GM18868 (cell line): Measurements from ENCODE around the gene WNT3.
"Not testable (repeated sequence)": the region's sequence is repeated elsewhere in the genome, so short reads cannot be mapped to it uniquely, and the experiment has no call there.

ENCODE experiments used
- ATAC-seq: cut with Tn5 transposase; IDR thresholded peaks from one replicate; pipeline ENCODE4 v1.9.1; 2021; ENCODE audit warnings: mild to moderate bottlenecking, moderate library complexity; ENCODE audit not compliant: unreplicated experiment

Gene WNT3, protein sequence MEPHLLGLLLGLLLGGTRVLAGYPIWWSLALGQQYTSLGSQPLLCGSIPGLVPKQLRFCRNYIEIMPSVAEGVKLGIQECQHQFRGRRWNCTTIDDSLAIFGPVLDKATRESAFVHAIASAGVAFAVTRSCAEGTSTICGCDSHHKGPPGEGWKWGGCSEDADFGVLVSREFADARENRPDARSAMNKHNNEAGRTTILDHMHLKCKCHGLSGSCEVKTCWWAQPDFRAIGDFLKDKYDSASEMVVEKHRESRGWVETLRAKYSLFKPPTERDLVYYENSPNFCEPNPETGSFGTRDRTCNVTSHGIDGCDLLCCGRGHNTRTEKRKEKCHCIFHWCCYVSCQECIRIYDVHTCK

DNA sequence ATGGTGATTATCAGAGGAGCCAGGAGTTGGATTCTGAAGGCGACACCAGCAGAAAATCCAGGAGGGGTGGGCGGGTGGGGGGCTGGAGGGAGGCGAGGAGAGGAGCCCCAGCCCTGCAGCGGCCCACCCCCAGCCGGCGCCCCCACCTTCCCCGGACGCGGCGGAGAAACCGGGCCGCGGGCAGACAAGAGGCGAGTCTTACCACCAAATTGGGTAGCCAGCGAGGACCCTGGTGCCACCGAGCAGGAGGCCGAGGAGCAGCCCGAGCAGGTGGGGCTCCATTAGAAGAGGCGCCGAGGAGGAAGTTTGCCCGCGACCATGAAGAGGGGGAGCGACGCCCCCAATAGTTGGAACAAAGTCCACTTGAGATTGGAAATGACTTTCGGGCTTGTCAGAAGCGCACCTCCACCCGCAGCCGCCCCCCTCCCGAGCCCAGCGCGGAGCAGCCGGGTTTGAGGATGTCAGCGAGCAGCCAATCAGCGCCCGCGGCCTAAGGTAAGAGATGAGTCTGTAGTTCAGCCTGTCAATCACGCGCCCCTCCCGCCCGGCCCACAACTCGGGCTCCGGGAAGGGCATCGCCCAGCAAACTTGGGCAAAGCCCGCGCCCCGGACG is at the start of gene WNT3:
Gene WNT3 (minus strand): TSS at position 377 of the 613 bp plus-strand sequence. CDS start 95 bp downstream, at position 282.
- no peak for ATAC-seq

DNA sequence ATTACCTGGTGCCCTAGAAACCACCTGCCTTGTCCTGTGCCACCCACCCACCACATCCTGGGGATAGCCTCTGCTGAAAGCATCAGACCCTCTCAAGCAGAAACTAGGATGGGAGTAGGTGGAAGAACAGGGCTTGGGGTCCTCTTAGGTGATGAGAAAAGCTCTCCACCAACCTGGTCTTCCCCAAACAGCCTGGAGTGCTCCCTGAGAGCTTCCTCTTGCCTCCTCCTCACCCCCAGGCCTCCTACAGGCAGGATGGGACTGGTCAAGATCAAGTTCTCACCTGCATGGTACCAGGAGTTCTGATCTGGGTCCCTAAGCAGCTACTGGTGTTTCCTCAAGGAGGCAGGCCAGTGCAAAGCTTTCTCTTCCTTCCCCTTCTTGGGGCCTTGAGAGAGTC is 48.3 kb upstream of the WNT3 start:
- ATAC-seq, result no peak

DNA sequence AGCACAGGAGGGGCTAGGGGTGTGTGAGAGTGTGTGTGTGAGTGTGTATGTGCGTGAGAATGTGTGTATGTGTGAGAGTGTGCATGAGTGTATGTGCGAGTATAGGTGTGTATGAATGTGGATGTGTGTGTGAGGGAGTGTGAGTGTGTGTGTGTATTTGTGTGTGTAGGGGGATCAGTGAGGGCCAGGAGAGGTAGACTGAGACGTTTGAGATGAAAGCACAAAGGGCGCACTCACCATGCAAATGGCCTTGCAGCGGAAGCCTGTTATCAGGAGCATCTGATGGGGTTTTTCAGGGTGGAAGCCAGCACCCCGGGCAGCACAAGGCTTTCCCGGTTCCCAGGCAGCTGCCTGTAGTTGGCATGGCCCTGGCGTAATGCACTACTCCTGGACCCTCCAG is 47.8 kb upstream of the WNT3 start:
- ATAC-seq, result no peak

DNA sequence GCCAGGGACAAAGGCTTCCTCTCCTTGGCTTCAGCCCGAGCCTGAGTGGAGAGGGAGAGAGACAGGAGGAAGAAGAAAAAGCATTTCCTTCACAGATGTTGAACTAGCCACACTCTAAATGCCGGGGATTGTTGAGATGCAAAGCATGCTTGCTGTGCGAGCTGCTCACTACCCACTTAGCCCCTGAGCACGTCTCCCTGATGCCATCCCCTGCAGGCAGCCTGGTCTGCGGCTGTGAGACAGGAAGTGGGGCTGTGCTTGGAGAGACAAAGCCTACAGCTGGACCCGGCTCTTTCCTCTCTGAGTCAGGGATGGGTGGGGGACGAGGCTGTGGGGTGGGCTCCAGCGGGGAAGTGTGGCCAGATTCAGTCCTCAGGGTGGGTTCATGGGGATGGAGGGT is 46.6 kb upstream of the WNT3 start:
- no peak for ATAC-seq

DNA sequence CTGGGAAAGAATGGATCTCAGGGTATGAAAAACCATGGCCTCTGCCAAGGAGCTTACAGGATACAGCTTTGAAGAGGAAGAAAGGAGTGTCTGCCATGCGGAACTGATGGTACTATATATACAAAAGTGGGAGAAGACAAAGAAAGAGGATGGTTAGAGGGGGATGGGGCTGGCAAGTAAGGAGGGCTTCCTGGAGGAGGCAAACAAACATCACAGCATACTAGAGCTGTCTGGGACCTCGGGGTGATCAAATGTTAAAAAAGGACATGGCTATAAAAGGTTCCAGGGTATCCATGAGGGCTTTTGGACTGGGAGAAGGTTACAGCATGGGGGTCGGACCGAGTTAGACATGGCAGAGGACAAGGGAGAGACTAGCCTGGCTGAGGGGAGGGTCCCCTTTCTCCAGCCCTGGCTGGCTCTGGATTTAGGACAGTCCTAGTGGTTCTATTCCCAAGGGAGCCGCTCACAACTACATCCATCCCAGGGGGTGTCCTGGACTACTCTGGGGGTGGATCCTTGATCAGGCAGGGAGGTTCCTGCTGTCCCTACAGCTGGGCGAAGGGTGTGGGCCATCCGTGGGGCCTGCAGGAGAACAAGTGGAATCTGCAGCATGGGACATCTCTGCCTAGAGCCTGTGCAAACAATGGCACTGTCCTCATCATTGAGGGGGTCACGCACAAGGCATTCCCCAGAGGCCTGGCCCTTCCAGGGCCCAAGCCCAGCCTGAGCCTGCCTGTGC is 45.1 kb upstream of the WNT3 start:
- ATAC-seq, result no peak

DNA sequence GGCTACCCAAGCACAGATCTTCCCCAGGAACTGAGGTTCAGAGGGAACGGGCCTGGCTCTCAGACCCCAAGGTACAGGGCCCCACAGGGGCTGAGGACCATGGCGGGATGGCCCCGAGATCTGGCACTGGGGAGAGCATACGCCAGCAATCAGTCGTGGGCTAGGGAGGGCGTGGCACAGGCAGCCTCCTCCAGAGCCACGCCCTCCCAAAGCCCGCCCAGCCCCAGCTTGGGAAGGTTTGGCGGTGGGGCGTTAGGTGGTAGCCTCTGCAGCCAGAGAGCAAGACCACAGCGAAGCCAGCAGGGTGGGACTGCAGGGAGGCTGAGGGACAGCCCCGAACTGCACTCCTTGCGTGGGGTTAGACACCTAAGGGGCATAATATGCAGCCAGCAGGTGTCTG is 44.5 kb upstream of the WNT3 start:
- no peak for ATAC-seq

DNA sequence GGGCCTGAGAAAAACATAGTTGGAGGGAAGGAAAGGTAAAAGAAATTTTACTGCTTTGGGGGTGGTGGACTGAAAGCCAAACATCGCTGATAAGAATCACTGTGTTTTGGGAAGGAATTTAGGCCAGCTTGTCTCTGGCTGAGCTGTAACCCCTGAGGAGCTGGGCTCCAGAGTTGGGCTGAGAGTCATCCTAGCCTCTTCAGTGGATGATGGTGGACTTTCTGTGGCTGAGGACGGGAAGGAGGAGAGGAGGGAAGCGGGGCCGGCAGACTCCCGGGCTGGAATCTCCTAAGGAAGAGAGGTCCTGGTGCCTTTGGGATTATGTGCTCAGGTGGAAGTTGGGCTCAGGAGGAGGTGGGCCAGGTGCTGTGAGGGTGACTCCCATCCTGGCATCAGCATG is 41.5 kb upstream of the WNT3 start:
- no peak for ATAC-seq

DNA sequence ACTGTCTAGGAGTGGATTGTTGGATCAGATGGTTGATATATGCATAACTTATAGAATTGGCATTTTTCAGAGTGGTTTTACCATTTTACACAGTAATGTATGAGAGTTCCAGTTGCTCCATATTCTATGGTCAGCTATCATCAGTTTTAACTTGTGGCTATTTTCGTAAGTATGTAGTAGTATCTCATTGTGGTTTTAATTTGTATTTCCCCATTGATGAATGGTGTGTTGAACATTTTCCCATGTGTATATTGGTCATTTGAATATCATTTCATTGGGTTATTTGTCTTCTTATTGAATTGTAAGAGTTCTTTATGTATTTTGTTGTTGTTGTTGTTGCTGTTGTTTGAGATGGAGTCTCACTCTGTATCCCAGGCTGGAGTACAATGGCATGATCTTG is 39.1 kb upstream of the WNT3 start:
- no peak for ATAC-seq

DNA sequence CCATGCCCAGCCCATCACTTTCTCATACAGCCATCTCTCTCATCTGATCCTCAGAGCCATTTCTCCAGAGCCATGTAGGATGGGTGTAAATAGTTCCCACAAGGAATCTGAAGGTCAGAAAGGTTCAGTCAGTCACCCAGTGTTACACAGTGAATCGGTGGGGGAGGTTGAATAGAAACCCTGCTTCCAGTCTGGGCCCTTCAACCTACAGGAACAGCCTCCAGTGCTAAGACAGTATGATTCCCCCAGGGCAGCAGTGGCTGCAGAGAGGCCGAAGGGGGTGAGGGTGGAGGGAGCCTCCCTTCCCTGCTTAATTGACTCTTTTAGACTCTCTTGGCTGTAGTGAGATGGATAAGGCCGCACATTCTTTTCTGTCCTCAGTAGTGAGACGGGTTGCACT is 36.5 kb upstream of the WNT3 start:
- no peak for ATAC-seq

DNA sequence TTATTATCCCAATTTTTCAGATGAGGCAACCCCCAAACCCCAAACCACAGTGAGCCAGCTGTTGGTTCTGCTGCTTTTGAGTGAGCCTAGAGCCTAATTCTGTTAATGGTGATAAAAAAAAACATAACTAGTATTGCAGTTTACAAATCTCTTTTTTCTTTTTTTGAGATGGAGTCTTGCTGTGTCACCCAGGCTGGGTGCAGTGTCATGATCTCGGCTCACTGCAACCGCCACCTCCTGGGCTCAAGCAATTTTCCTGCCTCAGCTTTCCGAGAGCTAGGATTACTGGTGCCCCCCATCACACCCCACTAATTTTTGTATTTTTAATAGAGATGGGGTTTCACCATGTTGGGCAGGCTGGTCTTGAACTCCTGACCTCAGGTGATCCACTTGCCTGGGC is 36.0 kb upstream of the WNT3 start:
- ATAC-seq, result no peak

DNA sequence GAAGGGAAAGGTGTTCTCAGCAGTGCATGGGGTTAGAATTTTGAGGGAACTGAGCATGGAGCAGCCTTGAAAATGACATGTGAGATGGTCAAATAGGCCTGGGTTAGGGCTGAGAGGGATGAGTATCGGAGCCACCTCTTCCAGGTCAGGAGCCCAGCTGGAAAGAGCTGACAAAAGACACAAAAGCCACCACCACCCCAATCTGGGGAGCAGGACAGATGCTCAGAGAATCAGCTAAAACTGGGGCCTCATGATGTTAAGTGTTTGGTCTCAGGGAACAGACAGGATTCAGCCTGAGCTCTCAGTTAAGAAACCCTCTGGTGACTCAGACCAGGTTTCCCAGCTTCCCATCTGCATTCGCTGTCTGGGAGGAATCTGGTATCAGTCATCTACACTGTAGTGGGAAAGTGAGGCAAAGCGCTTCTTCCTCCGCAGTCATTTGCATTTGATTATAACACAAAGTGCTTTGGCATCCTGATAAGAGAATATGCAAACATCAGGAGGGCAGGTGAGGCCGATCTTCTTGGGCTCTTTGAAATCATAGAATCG is 35.5 kb upstream of the WNT3 start:
- ATAC-seq, result no peak

DNA sequence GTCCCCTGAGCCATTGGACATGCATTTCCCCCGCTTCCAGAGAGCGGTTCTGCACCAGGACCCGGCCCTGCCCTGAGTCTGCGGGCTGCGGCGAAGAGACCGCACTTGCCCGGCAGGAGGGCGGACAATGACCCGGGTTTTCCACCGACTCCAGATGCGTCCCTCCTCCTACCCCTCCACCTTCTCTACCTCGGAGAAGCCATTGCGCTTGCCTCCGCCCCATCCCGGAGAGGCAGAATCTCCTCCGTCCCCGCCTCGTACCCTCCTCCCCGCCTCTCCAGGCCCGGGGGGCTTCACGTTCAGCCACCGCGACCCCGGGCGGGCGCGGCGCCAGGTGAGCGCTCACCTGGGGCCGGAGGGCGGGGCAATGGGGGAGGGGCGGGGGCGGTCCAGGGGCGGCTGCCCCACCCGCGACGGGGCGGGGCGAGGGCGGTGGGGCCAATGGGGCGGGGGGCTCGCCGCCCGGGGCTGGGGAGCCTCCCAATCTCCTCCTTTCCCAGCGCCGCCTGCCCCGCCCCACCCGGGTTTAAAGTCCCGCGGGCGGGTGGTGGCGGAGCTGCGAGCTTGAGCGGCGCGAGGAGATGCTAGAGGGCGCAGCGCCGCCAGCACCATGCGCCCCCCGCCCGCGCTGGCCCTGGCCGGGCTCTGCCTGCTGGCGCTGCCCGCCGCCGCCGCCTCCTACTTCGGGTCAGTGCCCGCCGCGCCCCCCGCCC is 32.7 kb upstream of the WNT3 start, which contains the start of gene WNT9B:
Gene WNT9B (plus strand): TSS at position 555 of the 713 bp plus-strand sequence. CDS start 56 bp downstream, at position 611.
- ATAC-seq, result no peak

DNA sequence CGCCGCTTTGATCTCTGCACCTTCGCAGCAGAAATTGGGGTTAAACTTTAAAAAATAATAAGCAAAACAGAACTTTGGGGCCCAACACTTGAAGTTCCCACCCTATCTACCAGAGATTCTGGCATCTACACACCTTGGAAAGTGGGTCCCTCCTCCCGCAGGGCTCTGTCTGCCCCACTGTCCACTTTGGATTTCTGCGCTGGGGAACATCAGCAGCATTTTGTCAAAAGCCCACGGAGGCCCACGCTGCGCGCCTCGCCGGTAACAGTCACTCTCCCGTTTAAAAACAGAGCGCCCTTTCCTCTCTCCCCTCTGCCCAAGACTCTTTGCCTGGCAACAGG is 32.2 kb upstream of the WNT3 start:
- no peak for ATAC-seq

DNA sequence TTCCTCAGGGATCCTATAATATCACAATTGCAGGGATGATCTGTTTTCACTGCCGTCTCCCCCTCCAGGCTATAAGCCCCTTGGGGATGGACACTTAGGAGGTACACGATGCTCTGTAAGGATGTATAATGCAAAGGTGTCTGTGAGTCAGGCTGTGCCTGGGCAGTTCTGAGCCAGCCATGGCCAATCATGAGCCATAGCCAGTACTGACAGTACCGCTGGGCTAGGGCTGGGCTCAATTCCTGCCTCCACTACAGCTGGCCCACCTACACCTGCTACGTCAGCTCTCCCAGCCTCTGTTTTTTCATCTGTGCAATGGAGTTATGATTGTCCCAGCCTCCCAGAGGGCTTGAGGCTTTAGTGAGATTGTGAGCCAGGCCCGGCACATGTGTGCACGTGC is 30.0 kb upstream of the WNT3 start:
- no peak for ATAC-seq

DNA sequence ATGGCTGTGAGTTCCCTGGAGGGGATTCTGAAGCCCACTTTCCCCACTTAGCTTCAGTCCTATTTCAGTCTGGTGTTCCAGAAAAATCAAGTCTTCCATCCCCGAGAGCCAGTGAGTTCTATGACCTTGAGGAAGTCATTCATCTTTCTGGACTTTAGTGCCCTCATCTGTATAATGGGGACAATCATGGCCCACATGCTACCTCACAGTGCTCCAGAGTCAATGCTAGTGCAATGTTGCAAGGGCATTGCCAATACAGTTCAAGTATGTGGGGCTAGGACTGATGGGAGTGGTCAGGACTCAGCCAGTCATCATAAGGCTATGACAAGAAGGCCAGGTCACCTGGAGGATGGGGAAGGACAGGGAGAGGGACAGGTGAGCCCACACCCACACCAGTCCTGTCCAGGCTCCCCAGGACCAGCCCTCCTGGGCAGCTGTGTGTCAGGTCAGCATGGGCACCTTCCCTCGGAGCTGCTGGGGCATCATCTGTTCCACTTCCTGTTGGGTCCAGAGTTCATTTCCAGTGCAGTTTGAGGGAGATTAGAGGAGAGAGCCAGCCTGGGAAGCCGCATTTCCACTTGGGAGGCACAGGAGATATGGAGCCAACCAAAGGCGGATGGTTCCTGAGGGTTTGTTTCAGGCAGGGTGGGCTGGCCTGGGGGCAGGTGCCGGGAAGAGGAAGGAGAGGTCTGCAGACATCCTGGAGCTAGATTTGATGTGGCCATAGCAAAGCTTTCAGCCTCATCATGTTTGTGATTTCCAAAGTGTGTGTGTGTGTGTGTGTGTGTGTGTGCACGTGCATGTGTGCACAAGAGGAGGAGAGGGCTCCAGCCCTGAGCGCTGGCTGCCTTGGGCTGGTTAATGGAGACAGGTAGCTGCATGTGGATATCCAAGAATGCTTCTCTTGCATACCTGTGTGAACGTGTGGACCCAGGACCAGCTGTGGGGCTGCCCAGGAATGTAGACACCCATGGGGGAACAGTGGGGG is 29.0 kb upstream of the WNT3 start:
- ATAC-seq, result no peak

DNA sequence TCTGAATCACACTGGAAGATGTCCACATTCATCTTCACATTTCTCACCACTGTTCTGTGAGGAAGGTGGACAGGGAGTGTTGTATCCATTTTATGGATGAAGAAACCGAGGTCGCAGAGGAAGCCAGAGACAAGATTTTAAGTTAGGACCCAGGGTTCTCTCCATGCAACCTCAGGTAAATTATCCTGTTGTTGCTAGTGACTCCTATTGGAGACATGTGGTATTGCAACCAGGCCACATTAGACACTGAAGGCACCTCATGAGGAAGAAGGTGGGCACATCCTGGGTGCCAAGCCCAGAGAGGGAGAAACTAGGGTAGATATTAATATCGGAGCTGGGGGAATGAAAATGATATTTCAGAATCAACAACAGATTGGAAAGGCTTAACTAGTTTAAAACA is 24.3 kb upstream of the WNT3 start:
- ATAC-seq, result no peak

DNA sequence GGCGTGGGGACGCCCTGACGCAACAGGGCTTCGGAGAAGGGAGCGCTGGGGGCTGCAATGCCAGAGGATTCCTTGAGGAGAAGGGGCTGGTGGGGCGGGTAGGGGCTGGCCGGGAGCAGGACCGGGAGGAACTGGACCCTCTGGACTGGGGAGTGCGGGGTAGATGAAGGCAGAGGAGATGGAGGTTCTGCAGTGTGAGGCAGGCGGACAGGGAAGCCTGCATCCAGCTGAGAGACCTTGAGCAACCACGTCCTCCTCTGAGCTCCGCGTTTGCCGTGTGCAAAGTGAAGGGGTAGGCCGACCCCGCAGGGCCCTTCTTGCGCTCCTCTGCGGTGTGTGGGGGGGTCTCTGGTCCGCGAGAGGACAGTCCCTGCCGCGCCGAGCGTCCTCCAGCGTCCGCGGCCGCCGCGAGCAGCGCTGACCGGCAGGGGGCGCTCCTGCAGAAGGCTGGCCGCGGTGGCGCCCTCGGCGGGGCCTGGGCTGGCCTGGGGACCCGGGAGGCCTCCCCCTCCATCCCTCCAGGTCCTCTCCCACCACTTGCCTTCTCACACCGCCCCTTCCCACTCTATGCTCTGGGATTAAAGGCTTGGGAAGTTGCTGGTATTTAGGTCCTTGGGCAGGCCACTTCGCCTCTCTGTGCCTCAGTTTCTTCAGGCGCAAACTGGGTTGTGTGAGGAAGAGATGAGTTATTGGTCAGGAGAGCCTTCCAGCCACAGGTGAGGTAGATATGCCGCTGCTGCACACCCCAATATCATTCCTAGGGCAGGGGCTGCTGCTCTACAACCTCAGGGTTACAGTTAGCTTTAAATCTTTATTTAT is 23.3 kb upstream of the WNT3 start:
- no peak for ATAC-seq

DNA sequence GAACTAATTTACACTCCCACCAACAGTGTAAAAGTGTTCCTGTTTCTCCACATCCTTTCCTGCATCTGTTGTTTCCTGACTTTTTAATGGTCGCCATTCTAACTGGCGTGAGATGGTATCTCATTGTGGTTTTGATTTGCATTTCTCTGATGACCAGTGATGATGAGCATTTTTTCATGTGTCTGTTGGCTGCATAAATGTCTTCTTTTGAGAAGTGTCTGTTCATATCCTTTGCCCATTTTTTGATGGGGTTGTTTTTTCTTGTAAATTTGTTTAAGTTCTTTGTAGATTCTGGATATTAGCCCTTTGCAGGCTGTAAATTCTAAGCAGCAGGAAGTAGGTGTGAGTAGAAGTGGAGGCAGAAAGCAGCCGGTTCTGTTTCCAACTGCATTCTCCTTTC is 22.1 kb upstream of the WNT3 start:
- ATAC-seq, result not testable (repeated sequence)

DNA sequence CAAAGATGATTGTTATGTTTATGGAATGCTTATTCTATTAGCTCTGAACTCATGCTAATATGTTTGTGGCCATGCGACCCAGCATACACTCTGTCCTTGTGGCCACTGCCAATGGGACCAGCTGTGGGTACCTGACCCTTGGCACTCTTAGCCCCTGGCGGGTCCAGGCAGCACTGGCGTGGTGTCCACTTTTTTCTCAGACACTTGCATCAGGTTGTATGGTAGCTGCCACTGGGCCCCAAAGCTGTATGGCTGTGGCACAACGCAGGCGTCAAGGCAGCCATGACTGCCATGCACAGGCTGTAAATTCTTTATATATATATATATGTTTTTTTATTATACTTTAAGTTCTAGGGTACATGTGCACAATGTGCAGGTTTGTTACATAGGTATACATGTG is 20.7 kb upstream of the WNT3 start:
- no peak for ATAC-seq
